HG03095 (cell line): ENCODE results near the gene ATXN1.
A peak's percentile ranks its signal among the peaks of the same experiment; 100 is the strongest.
"Not testable (repeated sequence)": the region's sequence is repeated elsewhere in the genome, so short reads cannot be mapped to it uniquely, and the experiment has no call there.

ENCODE experiments used
- ATAC-seq: cut with Tn5 transposase; IDR thresholded peaks from one replicate; pipeline ENCODE4 v1.9.1; 2021; ENCODE audit warnings: moderate library complexity; ENCODE audit not compliant: unreplicated experiment

ATXN1 gene

DNA sequence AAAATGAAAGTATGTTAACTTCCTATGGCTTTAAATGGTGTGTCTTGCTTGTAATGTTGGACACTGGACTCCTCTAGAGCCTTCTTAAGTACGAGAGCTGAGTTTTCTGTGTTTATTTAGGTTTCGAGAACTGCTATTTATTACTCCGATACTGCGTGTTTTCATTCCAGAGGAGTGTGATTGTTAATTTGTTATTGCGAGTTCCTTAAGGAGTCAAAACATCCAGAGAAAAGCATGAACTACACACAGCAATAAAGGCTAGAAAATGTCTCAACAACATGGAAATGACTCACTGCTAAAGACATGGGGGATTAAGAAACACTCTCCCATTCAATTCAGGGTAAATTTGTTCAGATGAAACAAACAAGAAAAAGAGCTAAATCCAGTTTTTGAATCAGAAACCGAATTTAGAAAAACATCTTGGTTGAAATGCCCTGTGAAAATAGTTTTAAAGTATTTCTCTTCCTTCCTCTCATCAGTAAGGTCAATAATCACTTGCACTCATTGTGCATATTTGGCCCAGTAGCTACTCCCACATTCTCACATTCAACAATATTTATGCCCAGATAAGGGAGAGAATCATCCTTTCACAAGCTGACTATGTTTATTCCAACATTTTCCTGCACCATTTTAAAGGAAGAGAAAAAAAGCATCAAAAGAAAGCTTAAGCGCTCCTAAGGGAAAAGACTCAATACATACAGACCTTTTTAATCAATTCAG lies 36.0 kb downstream of the ATXN1 start:
- no peak for ATAC-seq

DNA sequence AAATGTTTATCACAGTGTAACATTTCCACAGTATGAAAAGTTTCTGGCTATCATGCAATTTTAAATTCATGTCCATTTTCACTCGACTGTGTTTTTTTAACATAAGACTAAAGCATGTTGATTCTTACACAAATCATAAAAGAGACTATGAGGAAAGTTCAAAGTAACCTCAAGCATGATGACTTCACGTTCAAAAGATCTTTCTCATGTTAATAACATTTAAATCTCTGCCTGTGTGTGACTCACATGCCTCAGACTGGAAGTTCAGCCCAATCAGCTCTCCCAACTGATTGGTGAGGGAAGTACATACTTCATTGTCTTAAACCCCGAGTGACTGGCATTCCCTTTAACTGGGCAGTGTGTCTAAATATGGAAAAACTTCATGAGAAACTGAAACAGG lies 37.4 kb downstream of the ATXN1 start:
- no peak for ATAC-seq

GRCh38 chr6:16723402-16723801 lies 37.9 kb downstream of the ATXN1 start:
- ATAC-seq, result no peak

DNA sequence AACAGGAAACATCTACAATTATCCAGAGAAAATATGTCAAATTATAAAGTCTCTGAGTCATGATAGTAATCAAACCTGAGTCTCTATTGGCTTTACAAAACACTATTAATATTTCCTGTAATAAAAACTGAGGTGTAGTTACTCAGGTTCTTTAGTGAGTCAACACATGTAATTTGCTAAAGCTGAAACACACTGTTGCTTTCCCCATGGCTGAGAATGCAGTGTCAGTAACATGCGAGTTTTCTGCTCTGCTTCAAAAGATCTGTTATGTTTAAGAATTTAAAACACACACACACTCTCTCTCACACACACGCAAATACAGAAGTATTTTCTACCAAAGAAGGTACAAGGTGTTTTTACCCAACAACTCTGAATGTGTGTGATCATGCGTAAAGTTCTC lies 38.6 kb downstream of the ATXN1 start:
- ATAC-seq, result no peak

DNA sequence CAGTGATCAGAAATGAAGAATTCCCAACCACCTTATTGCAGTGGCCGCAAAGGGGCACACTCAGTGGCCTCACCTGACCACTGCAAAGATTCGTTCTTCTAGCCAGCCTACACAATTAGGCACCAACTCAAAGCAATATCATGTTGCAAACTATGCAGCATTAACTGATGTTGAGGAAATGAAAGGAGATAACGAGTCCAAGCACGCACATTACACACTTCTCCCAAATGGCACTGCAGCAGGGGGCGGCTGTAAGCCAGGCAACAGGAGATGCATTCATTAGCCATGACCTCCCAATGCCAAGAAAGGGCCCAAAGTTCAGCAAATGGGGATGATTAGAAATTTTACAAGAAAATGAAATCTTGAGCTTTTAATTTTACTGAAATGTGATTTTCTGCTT lies 39.3 kb downstream of the ATXN1 start:
- no peak for ATAC-seq

DNA sequence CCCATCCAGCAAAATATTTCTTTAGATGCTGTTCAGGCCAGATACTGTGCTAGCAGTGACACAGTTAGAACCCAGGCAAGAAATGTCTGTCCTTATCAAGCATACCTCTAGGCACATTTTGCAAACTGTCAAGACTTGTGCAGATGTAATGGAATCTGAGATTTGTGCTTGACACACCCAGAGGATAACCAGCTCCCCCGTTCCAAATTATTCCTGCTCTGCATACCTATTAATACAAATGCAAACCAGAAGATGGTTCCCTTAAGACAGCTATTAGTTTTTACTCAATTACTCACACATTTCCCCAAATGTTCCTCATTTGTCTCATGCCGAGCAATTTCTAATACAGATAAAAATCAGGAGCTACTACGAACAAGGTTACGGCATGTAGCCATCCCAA lies 40.4 kb downstream of the ATXN1 start:
- ATAC-seq, result no peak

- no peak for ATAC-seq
Measured at GRCh38 chr6:16719488-16719887, 41.8 kb downstream of the ATXN1 start.

DNA sequence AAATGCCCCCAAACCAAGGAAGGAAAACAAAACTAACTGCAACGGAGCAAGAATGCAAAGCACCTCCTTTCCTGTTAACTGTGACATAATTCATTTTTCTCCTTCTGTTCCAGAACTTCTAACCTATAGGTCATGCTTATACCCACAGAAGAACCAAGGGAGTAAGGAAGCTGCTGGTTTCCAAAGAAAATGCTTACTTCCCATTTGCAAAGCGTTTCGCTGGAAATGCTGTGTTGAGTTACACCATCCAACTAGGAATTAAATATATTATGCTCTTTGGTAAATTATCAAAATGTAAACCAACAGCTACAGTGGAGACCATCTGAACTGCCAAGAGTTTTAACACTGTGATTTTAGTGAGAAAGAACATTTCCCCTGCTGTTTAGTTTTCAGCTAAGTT lies 42.9 kb downstream of the ATXN1 start:
- ATAC-seq, result no peak

GRCh38 chr6:16717275-16717942 lies 43.9 kb downstream of the ATXN1 start:
- ATAC-seq, result no peak

- no peak for ATAC-seq
Measured at GRCh38 chr6:16716321-16716858, 44.9 kb downstream of the ATXN1 start.

- ATAC-seq, result no peak
Measured at GRCh38 chr6:16713597-16713996, 47.7 kb downstream of the ATXN1 start.

DNA sequence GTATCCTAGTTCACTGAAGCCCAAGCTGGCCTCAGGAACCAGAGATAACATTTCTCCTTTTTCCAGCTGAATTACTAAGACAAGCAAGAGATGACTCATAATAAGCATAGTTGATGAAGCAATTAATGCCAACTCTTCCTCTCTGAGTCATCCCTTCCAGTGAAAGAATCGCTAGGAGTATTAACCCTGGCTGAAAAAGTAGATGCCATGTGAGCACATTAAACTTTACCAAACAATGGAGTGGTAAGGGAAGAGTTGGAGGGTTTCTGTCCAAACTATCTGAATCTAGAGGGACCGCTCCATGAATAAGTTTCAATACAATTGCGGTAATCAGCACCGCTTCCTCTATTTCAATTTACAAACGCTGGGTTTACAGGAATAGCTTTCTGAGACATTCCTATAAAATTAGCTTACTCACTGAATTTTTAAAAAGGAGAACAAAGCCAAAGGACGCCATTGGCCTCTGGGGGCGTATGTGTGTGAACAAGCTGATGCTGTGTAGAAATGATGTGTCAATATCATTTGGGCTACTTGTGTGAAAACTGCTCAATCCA lies 48.3 kb downstream of the ATXN1 start:
- peak; percentile 30 for ATAC-seq

GRCh38 chr6:16712255-16712930 lies 48.9 kb downstream of the ATXN1 start:
- ATAC-seq, result peak; percentile 80

DNA sequence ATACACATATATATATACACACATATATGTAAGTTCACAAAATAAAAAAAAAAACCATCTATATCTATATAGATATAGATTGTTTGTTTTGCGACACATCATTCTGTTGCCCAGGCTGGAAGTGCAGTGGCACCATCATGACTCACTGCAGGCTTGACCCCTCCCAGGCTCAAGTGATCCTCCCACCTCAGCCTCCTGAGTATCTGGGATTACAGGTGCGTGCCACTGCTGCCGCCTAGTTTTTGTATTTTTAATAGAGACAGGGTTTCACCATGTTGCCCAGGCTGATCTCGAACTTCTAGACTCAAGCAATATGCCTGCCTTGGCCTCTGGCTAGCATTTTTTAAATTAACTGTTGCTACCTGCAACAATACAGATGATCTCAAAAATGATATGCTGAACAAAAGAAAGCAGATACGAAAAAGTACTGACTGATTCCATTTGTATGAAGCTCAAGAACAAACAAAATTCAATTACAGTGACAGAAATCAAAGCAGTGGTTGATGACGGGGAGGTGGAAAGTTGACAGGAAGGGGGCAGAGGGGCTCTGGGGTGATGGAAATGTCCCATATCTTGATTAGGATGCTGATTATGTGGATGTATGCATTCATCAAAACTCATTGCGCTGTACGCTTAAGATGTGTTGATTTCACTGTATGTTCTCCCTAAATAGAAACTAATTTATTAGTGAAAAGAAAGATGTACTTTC lies 49.6 kb downstream of the ATXN1 start:
- ATAC-seq, result peak; percentile 6

DNA sequence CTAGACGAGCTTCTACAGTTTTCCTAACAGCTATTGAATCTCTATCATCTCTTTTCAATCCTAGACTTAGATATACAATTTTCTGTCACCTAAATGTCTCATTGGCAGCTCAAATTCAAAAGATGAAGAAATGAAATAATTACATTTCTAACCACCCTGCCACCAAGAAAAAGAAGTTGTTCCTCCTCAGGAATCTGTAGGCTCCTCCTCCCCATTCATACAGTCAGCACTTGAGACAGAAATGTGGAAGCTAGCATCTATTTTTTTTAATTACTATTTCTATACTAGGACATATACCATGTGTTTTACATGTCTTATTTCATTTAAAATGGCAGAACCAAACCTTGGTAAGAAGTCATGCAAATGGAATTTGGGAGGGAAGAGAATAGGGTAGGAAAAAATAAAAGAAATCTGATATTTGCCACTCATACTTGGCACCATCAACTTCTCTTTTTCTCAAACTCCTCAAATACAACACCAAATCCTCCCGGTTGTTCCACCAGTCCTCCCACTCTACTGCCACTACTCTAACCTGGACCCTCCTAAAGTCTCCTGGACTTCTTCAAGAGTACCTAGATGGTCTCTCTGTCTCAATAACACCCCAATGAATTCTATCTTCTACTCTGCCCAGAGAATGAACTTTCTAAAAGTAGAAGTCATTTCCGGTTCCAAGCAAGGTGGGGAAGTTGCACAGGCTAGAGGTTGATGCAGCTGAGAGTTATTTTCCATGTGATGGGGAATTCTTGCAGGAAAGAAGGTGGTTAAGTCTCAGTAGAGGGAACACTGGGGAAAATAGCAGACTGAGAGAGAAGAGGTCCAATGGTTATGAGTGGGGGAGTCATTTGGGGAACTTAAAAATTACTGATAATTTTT lies 54.1 kb downstream of the ATXN1 start:
- no peak for ATAC-seq

DNA sequence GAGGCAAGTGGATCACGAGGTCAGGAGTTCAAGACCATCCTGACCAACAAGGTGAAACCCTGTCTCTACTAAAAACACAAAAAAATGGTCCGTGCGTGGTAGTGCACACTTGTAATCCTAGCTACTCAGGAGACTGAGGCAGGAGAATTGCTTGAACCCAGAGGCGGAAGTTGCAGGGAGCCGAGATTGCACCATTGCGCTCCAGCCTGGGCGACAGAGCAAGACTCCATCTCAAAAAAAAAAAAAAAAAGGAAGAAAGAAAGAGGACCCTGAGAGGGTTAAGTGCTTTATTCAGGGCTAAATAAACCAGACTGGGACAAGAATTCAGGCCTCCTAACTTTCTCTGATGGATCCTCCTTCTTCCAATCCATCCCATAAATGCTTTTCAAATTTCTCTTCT lies 54.8 kb downstream of the ATXN1 start:
- not testable (repeated sequence) for ATAC-seq

DNA sequence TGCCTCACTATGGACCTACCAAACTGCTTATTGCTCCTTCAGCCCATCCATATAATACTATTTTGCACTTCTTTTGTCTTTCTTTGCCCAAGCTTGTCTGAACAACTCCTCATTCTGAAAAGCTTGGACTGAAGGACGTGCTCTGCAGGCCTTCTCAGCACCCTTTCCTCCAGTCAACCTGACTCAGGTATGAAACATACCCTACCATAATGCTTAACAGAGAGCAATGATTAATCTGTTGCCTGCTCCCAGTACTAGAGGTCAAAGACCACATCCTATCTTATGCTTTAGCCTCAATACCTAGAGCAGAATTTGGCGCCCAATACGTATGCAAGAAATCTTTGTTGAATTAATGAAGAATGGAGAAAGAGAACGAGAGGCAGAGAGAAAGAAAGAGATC lies 55.2 kb downstream of the ATXN1 start:
- no peak for ATAC-seq

- no peak for ATAC-seq
Measured at GRCh38 chr6:16705081-16705993, 55.9 kb downstream of the ATXN1 start.
